Mucosa of rectum (tissue), 2 donors: ENCODE data around the gene PDZK1IP1.
"Not testable (repeated sequence)": the region's sequence is repeated elsewhere in the genome, so short reads cannot be mapped to it uniquely, and the experiment has no call there.

Experiments used
- H3K27ac ChIP-seq, 2 donors: one replicate each; pipeline ENCODE4 v1.7.0; 2013; ENCODE audit warnings: inconsistent platforms in 2 of 2, low read depth in 2 of 2, low read length in 2 of 2
- H3K27me3 ChIP-seq, 2 donors: one replicate each; pipeline ENCODE4 v1.7.0; 2013; ENCODE audit warnings: low read length in 2 of 2; ENCODE audit not compliant: control insufficient read depth in 2 of 2, insufficient read depth in 2 of 2
- H3K36me3 ChIP-seq, 2 donors: one replicate each; pipeline ENCODE4 v1.7.0; 2013; ENCODE audit warnings: low read length in 2 of 2; ENCODE audit not compliant: control insufficient read depth in 2 of 2, insufficient read depth in 2 of 2
- H3K4me1 ChIP-seq, 2 donors: one replicate each; pipeline ENCODE4 v1.7.0; 2013; ENCODE audit warnings: low read length in 2 of 2, mild to moderate bottlenecking in 1 of 2; ENCODE audit not compliant: control insufficient read depth in 2 of 2, insufficient read depth in 2 of 2
- H3K4me3 ChIP-seq, 2 donors: one replicate each; pipeline ENCODE4 v1.7.0; 2013; ENCODE audit warnings: low read length in 2 of 2
- H3K9ac ChIP-seq, 2 donors: one replicate each; pipeline ENCODE4 v1.7.0; 2013; ENCODE audit warnings: low read length in 2 of 2, low read depth in 1 of 2, mild to moderate bottlenecking in 1 of 2
- H3K9me3 ChIP-seq, 2 donors: one replicate each; pipeline ENCODE4 v1.7.0; 2013; ENCODE audit warnings: low read length in 2 of 2; ENCODE audit not compliant: control insufficient read depth in 2 of 2
- donor health status: healthy.
- donor health status: Normal muscosa, but diverticular disease.

The PDZK1IP1 gene

GRCh38 chr1:47212636-47213229 is 22.9 kb upstream of the PDZK1IP1 start:
- H3K4me1 ChIP-seq = peaks cover 0 to 2% of the 10 kb centered on the region in 2 donors
- peak overlapping the region in 1 of 2 donors; percentile 43 for H3K27ac ChIP-seq
- H3K36me3 ChIP-seq = no peaks in the 10 kb centered on the region

DNA sequence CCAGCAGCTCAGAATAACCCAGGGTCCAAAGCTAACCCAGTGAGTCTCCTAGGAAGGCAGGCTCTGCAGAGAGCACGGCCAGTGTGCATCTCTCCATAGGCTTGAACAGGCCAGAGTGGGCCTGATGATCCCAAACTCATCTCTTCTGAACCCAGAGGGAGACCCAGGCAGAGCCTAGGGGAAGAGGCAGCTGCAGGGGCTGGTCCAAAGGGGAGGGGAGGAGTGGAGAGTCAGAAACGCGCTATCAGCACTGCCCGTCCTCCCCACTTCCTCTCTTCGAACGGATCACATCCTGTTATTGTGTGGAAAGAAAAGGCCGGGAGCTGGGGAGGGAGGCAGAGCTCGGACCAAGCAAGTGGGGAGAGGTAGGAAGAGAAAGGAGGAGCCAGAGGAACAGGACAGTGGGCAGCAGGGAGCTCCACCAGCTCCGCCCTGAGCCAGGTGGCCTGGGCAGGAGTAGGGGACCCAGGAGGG is 22.0 kb upstream of the PDZK1IP1 start:
- Histone ChIP-seq H3K4me3 (no peak overlapping the region), H3K9ac (no peak overlapping the region), H3K4me1 (peaks cover 0 to 2% of the 10 kb centered on the region in 2 donors), H3K9me3 (no peaks in the 10 kb centered on the region), H3K27me3 (peaks cover 0 to 9% of the 10 kb centered on the region in 2 donors), H3K36me3 (no peaks in the 10 kb centered on the region), H3K27ac (peak overlapping the region in 1 of 2 donors; percentile 43)

More at GRCh38 chr1:47212636-47213229, 22.9 kb upstream of the PDZK1IP1 start:
- H3K27me3 ChIP-seq = peaks cover 0 to 11% of the 10 kb centered on the region in 2 donors
- no peak overlapping the region for H3K4me3 ChIP-seq
- no peaks in the 10 kb centered on the region for H3K9me3 ChIP-seq
- no peak overlapping the region for H3K9ac ChIP-seq

- Histone ChIP-seq H3K36me3 (no peaks in the 10 kb centered on the region), H3K9me3 (no peaks in the 10 kb centered on the region), H3K27me3 (peaks cover 0 to 9% of the 10 kb centered on the region in 2 donors), H3K4me3 (no peak overlapping the region), H3K9ac (no peak overlapping the region), H3K4me1 (peaks cover 0 to 2% of the 10 kb centered on the region in 2 donors), H3K27ac (no peak overlapping the region)
These were observed 20.8 kb upstream of the PDZK1IP1 start for GRCh38 chr1:47210666-47211065.

DNA sequence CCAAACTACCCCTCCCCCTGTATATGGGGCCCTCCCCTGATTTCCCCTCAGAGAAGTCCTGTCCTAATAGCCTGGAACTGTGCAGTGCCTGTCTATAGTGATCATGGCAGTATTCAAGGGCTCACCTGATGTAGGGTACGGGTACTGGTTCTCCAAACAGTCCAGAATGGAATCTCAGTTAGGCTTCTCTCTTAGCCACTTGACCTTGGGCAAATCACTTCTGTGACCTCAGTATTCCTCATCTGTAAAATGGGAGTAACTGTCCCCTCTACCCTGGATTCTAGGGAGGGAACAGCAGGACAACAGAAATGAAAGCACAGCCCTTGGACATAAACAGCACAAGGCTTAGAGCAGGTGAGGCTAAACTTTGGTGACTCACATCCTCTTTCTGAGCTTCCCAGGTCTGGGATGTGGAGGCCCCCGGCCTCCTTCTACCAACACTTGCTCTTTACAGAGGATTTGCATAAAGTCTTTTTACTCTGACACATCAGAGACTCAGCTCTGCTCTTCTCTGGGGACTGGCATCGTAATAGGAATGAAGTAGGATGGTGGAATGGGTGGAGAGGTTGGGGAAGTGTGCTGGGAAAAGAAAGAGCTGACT is 20.0 kb upstream of the PDZK1IP1 start:
- Histone ChIP-seq H3K4me1 (peaks cover 0 to 2% of the 10 kb centered on the region in 2 donors), H3K27ac (no peak overlapping the region), H3K36me3 (no peaks in the 10 kb centered on the region), H3K4me3 (no peak overlapping the region), H3K9me3 (no peaks in the 10 kb centered on the region), H3K9ac (no peak overlapping the region), H3K27me3 (peaks cover 0 to 9% of the 10 kb centered on the region in 2 donors)

GRCh38 chr1:47209091-47209490 is 19.3 kb upstream of the PDZK1IP1 start:
- Histone ChIP-seq H3K27ac (no peak overlapping the region), H3K4me1 (peaks cover 0 to 2% of the 10 kb centered on the region in 2 donors), H3K9me3 (no peaks in the 10 kb centered on the region), H3K27me3 (peaks cover 0 to 9% of the 10 kb centered on the region in 2 donors), H3K9ac (no peak overlapping the region), H3K4me3 (no peak overlapping the region), H3K36me3 (no peaks in the 10 kb centered on the region)

- Histone ChIP-seq H3K4me3 (no peak overlapping the region), H3K27me3 (peaks cover 0 to 9% of the 10 kb centered on the region in 2 donors), H3K36me3 (no peaks in the 10 kb centered on the region), H3K4me1 (peaks cover 0 to 2% of the 10 kb centered on the region in 2 donors), H3K27ac (no peak overlapping the region), H3K9me3 (no peaks in the 10 kb centered on the region), H3K9ac (no peak overlapping the region)
These were observed 18.6 kb upstream of the PDZK1IP1 start for GRCh38 chr1:47208374-47208850.

DNA sequence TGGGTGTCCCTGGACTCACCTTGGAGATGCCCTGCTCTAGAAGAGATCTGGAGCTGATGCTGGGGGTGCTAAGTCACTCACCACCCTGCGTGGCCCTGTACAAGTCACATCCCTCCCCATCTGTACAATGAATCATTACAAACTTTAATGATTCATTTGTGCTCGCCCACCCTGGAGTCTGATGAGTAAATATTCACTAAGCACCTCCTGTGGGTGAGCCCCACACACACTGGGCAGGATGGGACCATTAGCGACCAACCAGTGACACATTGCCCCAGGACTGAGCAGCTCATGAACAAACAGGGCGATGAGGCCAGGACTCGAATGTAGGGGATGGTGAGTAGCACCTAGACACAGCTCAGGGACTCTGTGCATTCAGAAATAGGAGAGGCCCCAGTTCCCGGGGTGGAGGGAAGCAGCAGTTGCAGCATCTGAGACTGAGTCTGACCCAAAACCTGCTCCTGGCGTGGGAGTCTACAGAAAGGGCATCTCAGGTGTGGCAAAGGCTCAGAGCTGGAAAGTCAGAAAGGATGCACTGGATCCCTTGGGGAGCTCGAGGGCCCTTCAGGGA is 18.1 kb upstream of the PDZK1IP1 start:
- peaks cover 0 to 9% of the 10 kb centered on the region in 2 donors for H3K27me3 ChIP-seq
- no peak overlapping the region for H3K4me3 ChIP-seq
- no peak overlapping the region for H3K27ac ChIP-seq
- no peak overlapping the region for H3K9ac ChIP-seq
- peaks cover 0 to 2% of the 10 kb centered on the region in 2 donors for H3K4me1 ChIP-seq
- no peaks in the 10 kb centered on the region for H3K9me3 ChIP-seq
- H3K36me3 ChIP-seq = no peaks in the 10 kb centered on the region

DNA sequence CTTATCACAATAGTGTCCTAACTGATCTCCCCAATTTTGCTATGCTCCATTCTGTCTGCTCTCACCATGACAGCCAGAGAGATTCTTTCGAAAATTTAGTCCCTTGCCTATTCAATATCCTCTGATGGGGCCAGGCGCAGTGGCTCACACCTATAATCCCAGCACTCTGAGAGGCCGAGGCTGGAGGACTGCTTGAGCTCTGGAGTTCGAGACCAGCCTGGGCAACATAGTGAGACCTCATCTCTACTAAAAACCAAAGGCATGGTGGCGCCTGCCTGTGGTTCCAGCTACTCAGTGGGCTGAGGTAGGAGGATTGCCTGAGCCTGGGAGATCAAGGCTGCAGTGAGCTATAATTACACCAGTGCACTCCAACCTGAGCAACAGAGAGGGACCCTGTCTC is 16.1 kb upstream of the PDZK1IP1 start:
- no peak overlapping the region for H3K27ac ChIP-seq
- peaks cover 0 to 15% of the 10 kb centered on the region in 2 donors for H3K27me3 ChIP-seq
- H3K9ac ChIP-seq = no peak overlapping the region
- no peaks in the 10 kb centered on the region for H3K4me1 ChIP-seq
- no peaks in the 10 kb centered on the region for H3K9me3 ChIP-seq
- H3K4me3 ChIP-seq = no peak overlapping the region
- H3K36me3 ChIP-seq = no peaks in the 10 kb centered on the region

DNA sequence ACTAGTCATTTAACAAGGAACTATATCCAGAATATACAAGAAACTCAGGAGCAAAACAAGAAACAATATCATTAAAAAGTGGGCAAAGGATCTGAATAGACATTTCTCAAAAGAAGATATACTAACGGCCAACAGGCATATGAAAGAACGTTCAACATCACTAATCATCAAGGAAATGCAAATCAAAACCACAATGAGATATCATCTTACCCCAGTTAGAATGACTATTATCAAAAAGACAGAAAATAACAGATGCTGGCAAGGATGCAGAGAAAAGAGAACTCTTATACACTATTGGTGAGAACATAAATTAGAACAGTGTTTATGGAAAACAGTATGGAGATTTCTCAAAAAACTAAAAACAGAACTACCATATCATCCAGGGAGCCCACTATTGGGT is 13.7 kb upstream of the PDZK1IP1 start:
- not testable (repeated sequence) for H3K27ac ChIP-seq, H3K4me1 ChIP-seq, H3K9ac ChIP-seq, H3K36me3 ChIP-seq, H3K9me3 ChIP-seq, H3K27me3 ChIP-seq, H3K4me3 ChIP-seq

- Histone ChIP-seq H3K4me1 (no peaks in the 10 kb centered on the region), H3K36me3 (no peaks in the 10 kb centered on the region), H3K4me3 (no peak overlapping the region), H3K9ac (no peak overlapping the region), H3K27ac (no peak overlapping the region), H3K9me3 (no peaks in the 10 kb centered on the region), H3K27me3 (peaks cover 0 to 12% of the 10 kb centered on the region in 2 donors)
These were observed 11.3 kb upstream of the PDZK1IP1 start for GRCh38 chr1:47201179-47201578.
